Measurements from ENCODE around the gene ADGRL1. TPM values are rescaled to one million over a fixed set of nuclear protein-coding genes. Genes with fewer than 3 reads are reported as not detected.
A peak's percentile ranks its signal among the peaks of the same experiment; 100 is the strongest.

Gene ADGRL1
- total RNA-seq, 1 experiment from 2014 or later, result 117 TPM

- no peak overlapping the region for H3K4me3 Mint-ChIP-seq
- no peaks in the 10 kb centered on the region for H3K4me1 ChIP-seq (ENCODE audit: insufficient read depth, low read length)
- no peak overlapping the region for H2AK5ac ChIP-seq (ENCODE audit: insufficient read length, low read length)
- H3K56ac ChIP-seq (ENCODE audit: insufficient read length, low read depth, low read length), result no peak overlapping the region
- no peaks in the 10 kb centered on the region for H3K23me2 ChIP-seq (ENCODE audit: insufficient read length, low read depth, low read length, poor library complexity, severe bottlenecking)
- H4K20me1 ChIP-seq (ENCODE audit: control insufficient read depth, insufficient read depth, insufficient read length), result no peaks in the 10 kb centered on the region
- H2BK15ac ChIP-seq (ENCODE audit: low read depth, low read length), result no peak overlapping the region
- H2BK120ac ChIP-seq (ENCODE audit: low read depth, low read length, poor library complexity, severe bottlenecking), result no peak overlapping the region
- no peak overlapping the region for H4K5ac ChIP-seq (ENCODE audit: insufficient read length, low read depth, low read length)
- no CpG with 5 or more reads among the region's 21 CpGs for WGBS (ENCODE audit: extremely low coverage, insufficient read length, low lambda C conversion rate)
- H3K27ac ChIP-seq (ENCODE audit: insufficient read length, low read depth, low read length), result no peak overlapping the region
- DNase-seq, result no peak
- no peaks in the 10 kb centered on the region for H3K9me3 ChIP-seq (ENCODE audit: control insufficient read depth, low read depth, low read length)
- H3K4ac ChIP-seq (ENCODE audit: low read depth, low read length), result no peak overlapping the region
- peaks cover 22 to 36% of the 10 kb centered on the region in 2 experiments for H3K4me1 Mint-ChIP-seq
- no peaks in the 10 kb centered on the region for H3K79me1 ChIP-seq (ENCODE audit: insufficient read depth, low read depth, low read length, poor library complexity, severe bottlenecking)
- H3K23ac ChIP-seq (ENCODE audit: insufficient read length, low read depth, low read length), result no peak overlapping the region
- H3K79me2 ChIP-seq (ENCODE audit: insufficient read depth, low read length), result no peaks in the 10 kb centered on the region
- H3K27me3 ChIP-seq (ENCODE audit: insufficient read depth, low read length), result no peaks in the 10 kb centered on the region
- no peak overlapping the region for H4K91ac ChIP-seq (ENCODE audit: insufficient read length, low read depth, low read length)
- H3K4me2 ChIP-seq (ENCODE audit: insufficient read depth, insufficient read length, low read length), result no peak overlapping the region
- no peak overlapping the region for H2BK5ac ChIP-seq (ENCODE audit: insufficient read length, low read length)
- TF ChIP-seq CTCF (conservative IDR thresholded peaks at IDR 0.05), result no peak
- H2BK12ac ChIP-seq (ENCODE audit: insufficient read length, low read depth, low read length), result no peak overlapping the region
- H3K27ac Mint-ChIP-seq, result peak overlapping the region; percentile 40 to 73 (median 72); a peak in 4 of 7 replicates
- no peak overlapping the region for H3T11ph ChIP-seq (ENCODE audit: low read length)
- no peak overlapping the region for H3K18ac ChIP-seq (ENCODE audit: insufficient read length, low read depth, low read length)
- H4K8ac ChIP-seq (replicated peaks; ENCODE audit: insufficient read length, low read depth, low read length), result no peak overlapping the region
- H3K9me3 Mint-ChIP-seq, result no peaks in the 10 kb centered on the region
- no peaks in the 10 kb centered on the region; the same call in 1 of the 2 replicates for H3K27me3 Mint-ChIP-seq (ENCODE audit: low read depth)
- H2AFZ ChIP-seq (ENCODE audit: low read length), result no peak overlapping the region
- peaks cover 16 to 26% (median 25%) of the 10 kb centered on the region in 3 experiments; a peak in 6 of 7 replicates for H3K36me3 Mint-ChIP-seq (ENCODE audit: insufficient read depth in 1 of 3, low read depth in 3 of 3)
- no peak overlapping the region for H2BK20ac ChIP-seq (ENCODE audit: low read depth, low read length, poor library complexity, severe bottlenecking)
- H3K14ac ChIP-seq (ENCODE audit: insufficient read depth, low read length), result no peak overlapping the region
- no peak overlapping the region for H3K9ac ChIP-seq (ENCODE audit: extremely low read depth, insufficient read length, low read length)
These were observed 56.4 kb downstream of the ADGRL1 start for GRCh38 chr19:14149509-14149994.

Measured in H9 (cell line).